ENCODE data around the gene PHC3.
A peak's percentile ranks its signal among the peaks of the same experiment; 100 is the strongest.

Gene PHC3

DNA sequence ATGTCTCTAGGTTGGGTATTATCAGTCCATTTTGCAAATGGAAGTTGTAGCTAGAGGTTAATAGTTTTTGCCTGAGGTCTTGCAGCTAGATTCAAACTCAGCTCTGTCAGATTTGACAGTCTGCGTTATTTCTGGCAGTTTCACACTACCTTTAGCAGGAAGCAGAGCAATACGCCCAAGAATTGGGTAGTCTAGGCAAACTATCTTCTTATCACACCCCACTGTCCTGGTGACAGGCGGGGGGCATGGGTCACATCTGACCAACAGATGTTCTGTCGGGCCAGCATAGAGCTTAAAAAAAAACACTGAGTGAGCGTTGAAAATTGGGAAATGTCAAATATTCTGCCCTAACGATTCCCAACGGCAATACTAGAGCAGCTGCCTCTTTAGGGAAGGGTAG lies 138.0 kb downstream of the PHC3 start:
- DNase-seq (ENCODE audit: low read depth in 3 of 3) = no peak

DNA sequence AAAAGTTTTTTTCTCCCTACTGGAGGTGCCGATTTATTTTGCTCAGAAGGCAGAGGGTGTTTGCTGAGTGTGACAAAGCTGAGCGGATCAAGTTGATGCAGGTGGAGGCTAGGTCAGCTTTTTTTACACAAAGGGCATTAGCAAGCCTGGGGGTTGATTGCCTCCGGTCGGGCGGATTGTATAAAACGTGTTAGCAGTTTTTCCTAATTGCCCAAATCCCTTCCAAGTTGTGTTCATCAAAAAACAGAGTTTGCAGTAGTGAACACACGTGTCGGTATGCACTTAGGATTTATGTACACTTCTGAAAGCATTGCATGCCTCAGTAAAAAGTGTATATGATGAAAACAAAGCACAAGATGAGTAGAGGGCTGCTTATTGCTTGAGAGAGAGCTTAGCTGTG lies 141.1 kb downstream of the PHC3 start:
- no peak for DNase-seq (ENCODE audit: low read depth in 3 of 3)

DNA sequence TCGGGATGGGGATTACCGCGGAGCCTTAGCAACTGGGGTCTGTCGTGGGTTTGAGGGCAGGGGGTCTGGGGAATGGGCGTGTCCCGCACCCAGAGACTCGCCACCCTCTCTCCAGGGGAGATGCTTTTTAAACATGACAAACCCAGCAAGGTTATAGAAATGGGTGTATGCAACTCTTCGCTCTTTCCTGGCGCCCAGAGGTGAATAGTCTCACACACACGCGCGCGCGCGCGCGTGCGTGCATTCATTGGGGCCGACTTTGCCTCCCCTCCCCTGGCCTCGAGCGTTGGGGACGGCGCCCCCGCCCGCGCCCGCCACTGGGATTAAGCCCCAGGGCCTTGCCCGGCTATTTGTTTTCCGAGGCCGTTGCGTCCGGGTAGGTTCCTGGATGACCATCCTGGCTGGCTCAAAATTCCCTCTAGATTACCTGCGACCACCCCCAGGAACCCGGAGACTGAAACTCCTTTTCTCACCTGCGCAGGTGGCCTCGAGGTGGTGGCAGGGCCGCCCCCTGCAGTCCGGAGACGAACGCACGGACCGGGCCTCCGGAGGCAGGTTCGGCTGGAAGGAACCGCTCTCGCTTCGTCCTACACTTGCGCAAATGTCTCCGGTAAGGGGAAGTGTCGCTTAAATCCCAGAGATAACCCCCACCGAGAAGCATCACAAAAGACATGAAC lies 143.0 kb downstream of the PHC3 start:
- DNase-seq (ENCODE audit: low read depth in 3 of 3) = peak in 1 of 3 experiments; percentile 28
